HG02938 (cell line): ENCODE measurements around the gene CHD5.
"Not testable (repeated sequence)": the region's sequence is repeated elsewhere in the genome, so short reads cannot be mapped to it uniquely, and the experiment has no call there.

Experiments used
- ATAC-seq: cut with Tn5 transposase; IDR thresholded peaks from one replicate; pipeline ENCODE4 v1.9.1; 2021; ENCODE audit warnings: mild to moderate bottlenecking, moderate library complexity; ENCODE audit not compliant: unreplicated experiment

Gene CHD5

GRCh38 chr1:6070450-6070974, 109.6 kb downstream of the CHD5 start:
- no peak for ATAC-seq

GRCh38 chr1:6069573-6069972, 110.5 kb downstream of the CHD5 start:
- ATAC-seq = no peak

GRCh38 chr1:6068932-6069331, 111.2 kb downstream of the CHD5 start:
- no peak for ATAC-seq

- no peak for ATAC-seq
These were observed 112.0 kb downstream of the CHD5 start for GRCh38 chr1:6068073-6068472.

GRCh38 chr1:6066680-6067079, 113.4 kb downstream of the CHD5 start:
- no peak for ATAC-seq

GRCh38 chr1:6065093-6065858, 114.8 kb downstream of the CHD5 start:
- ATAC-seq = no peak

- ATAC-seq = not testable (repeated sequence)
These were observed 116.5 kb downstream of the CHD5 start for GRCh38 chr1:6063532-6064053.

- ATAC-seq = no peak
These were observed 117.5 kb downstream of the CHD5 start for GRCh38 chr1:6062670-6063069.

- ATAC-seq = no peak
These were observed 120.3 kb downstream of the CHD5 start for GRCh38 chr1:6059866-6060265.

GRCh38 chr1:6057170-6057845, 122.8 kb downstream of the CHD5 start:
- ATAC-seq = no peak

GRCh38 chr1:6056572-6056948, 123.6 kb downstream of the CHD5 start:
- no peak for ATAC-seq

GRCh38 chr1:6054596-6054995, 125.5 kb downstream of the CHD5 start:
- no peak for ATAC-seq

- ATAC-seq = no peak
These were observed 126.9 kb downstream of the CHD5 start for GRCh38 chr1:6053206-6053546.

GRCh38 chr1:6052543-6053205, 127.4 kb downstream of the CHD5 start:
- no peak for ATAC-seq
